Activated CD4-positive, alpha-beta T cell treated with anti-CD3 and anti-CD28 coated beads, Interleukin-2, Interleukin-6, amounts not matched to agents 100 ng/mL and 50 ng/mL, durations not matched to agents 16 hours and 8 hours (primary cell): ENCODE measurements around the gene SYNM.

Experiments
- DNase-seq: peaks from one replicate; pipeline ENCODE4 v3.0.0-alpha.2; 2020

The SYNM gene

GRCh38 chr15:99145005-99145404 is 40.1 kb downstream of the SYNM start:
- DNase-seq: no peak

- DNase-seq: no peak
These were observed 40.9 kb downstream of the SYNM start for GRCh38 chr15:99145778-99146177.

GRCh38 chr15:99146661-99147060 is 41.8 kb downstream of the SYNM start:
- no peak for DNase-seq

GRCh38 chr15:99148851-99149276 is 44.0 kb downstream of the SYNM start:
- no peak for DNase-seq

- DNase-seq: no peak
These were observed 44.5 kb downstream of the SYNM start for GRCh38 chr15:99149366-99149765.

- no peak for DNase-seq
These were observed 46.3 kb downstream of the SYNM start for GRCh38 chr15:99151156-99151555.

GRCh38 chr15:99153026-99153535 is 48.2 kb downstream of the SYNM start:
- DNase-seq: no peak

GRCh38 chr15:99154271-99154670 is 49.4 kb downstream of the SYNM start:
- DNase-seq: no peak

- no peak for DNase-seq
These were observed 51.1 kb downstream of the SYNM start for GRCh38 chr15:99155961-99156443.

GRCh38 chr15:99157456-99157855 is 52.6 kb downstream of the SYNM start:
- DNase-seq: no peak

- no peak for DNase-seq
These were observed 53.9 kb downstream of the SYNM start for GRCh38 chr15:99158626-99159412.

GRCh38 chr15:99163271-99164062 is 58.6 kb downstream of the SYNM start:
- DNase-seq: no peak

GRCh38 chr15:99164119-99164518 is 59.2 kb downstream of the SYNM start:
- DNase-seq: no peak

GRCh38 chr15:99165020-99165790 is 60.3 kb downstream of the SYNM start:
- DNase-seq: no peak

GRCh38 chr15:99165956-99166689 is 61.2 kb downstream of the SYNM start:
- no peak for DNase-seq

- no peak for DNase-seq
These were observed 62.3 kb downstream of the SYNM start for GRCh38 chr15:99167201-99167600.

- DNase-seq: no peak
These were observed 62.8 kb downstream of the SYNM start for GRCh38 chr15:99167640-99168039.

GRCh38 chr15:99168601-99169580 is 64.0 kb downstream of the SYNM start:
- DNase-seq: no peak

GRCh38 chr15:99169769-99170311 is 65.0 kb downstream of the SYNM start:
- DNase-seq: no peak

- no peak for DNase-seq
These were observed 65.7 kb downstream of the SYNM start for GRCh38 chr15:99170476-99171065.
